ENCODE data around the gene SLC22A3.

SLC22A3 gene

DNA sequence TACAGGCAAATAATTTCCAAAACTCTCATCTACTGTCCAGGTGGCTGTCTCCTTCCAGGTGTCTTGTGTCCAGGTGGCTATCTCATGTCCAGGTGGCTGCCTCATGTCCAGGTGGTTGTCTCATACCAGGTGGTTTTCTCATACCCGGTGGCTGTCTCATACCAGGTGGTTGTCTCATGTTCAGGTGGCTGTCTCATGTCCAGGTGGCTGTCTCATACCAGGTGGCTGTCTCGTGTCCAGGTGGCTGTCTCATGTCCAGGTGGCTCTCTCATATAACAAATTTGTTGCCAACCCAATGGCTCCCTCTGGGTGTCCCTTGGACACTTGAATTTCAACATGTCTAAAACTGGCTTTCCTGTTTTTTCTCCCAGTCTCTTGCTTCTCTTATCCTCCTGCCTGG is 14.3 kb upstream of the SLC22A3 start:
- DNase-seq (ENCODE audit: low read depth), result no peak

GRCh38 chr6:160336200-160336599 is 12.0 kb upstream of the SLC22A3 start:
- DNase-seq (ENCODE audit: low read depth), result no peak

GRCh38 chr6:160337301-160337700 is 10.9 kb upstream of the SLC22A3 start:
- no peak for DNase-seq (ENCODE audit: low read depth)

GRCh38 chr6:160337991-160338390 is 10.2 kb upstream of the SLC22A3 start:
- no peak for DNase-seq (ENCODE audit: low read depth)

DNA sequence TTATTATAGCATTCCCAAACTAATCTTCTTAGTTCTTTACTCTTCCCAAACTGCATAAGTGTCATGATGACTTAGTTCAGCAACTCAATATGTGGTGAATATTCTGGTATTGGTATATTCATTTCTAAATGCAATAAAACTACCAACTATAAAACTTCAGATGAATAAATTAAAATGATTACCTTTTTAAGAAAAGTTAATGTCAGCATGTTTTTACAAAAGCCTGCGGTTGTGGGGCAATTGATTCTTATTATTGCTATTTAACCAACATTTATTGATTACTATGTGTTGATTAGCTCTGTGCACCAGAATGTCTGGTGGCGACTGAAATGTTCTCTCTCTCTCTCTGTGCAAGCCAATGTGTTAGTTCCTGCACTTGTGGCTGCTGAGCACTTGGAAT is 5.0 kb upstream of the SLC22A3 start:
- DNase-seq (ENCODE audit: low read depth), result no peak

GRCh38 chr6:160344271-160344670 is 3.9 kb upstream of the SLC22A3 start:
- DNase-seq (ENCODE audit: low read depth), result no peak

GRCh38 chr6:160347259-160348222 is 637 bp upstream of the SLC22A3 start:
- DNase-seq (ENCODE audit: low read depth), result no peak

- DNase-seq (ENCODE audit: low read depth), result no peak
Observed at GRCh38 chr6:160349020-160349441, 853 bp downstream of the SLC22A3 start.

DNA sequence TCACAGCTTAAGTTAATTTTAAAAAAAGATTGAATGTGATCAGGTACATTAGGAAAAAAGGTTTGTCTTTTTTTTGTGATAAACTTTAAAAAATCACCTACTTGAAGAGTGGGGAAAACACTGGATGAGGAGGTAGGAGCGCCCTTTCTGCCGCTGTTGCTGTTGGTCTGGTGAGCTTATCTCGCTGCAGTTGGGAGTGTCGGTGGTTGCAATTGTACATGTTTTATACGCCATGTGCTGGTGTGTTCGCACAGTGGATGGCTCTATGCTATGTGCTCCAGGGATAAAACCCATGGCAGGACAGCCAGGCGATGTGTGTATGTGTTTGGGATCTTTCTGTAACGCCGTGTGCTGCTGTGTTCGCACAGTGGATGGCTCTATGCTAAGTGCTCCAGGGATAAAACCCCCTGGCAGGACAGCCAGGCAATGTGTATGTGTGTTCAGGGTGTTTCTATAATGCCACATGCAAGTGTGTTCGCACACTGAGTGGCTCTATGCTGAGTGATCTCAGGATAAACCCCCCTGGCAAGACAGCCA is 1.7 kb downstream of the SLC22A3 start:
- DNase-seq (ENCODE audit: low read depth), result no peak

- no peak for DNase-seq (ENCODE audit: low read depth)
Observed at GRCh38 chr6:160353950-160354496, 5.8 kb downstream of the SLC22A3 start.

DNA sequence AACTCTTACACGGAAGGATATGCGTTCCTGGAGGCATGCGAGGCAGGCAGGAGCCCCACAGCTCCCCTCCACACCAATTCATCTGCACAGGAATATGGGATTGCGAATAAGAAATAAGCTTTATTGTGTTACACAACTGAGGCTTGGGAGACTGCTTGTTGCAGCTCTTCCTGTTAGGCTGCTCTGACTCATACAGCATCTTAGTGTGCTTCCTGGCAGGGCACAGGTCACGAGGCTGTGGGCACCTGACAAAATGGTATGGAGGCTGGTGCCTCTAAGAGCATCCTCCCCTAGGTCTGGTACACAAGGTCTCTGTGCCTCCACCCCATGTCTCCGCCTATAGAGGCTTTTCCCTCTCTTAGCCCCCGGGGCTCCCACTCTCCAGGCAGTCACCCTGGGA is 6.8 kb downstream of the SLC22A3 start:
- no peak for DNase-seq (ENCODE audit: low read depth)

DNA sequence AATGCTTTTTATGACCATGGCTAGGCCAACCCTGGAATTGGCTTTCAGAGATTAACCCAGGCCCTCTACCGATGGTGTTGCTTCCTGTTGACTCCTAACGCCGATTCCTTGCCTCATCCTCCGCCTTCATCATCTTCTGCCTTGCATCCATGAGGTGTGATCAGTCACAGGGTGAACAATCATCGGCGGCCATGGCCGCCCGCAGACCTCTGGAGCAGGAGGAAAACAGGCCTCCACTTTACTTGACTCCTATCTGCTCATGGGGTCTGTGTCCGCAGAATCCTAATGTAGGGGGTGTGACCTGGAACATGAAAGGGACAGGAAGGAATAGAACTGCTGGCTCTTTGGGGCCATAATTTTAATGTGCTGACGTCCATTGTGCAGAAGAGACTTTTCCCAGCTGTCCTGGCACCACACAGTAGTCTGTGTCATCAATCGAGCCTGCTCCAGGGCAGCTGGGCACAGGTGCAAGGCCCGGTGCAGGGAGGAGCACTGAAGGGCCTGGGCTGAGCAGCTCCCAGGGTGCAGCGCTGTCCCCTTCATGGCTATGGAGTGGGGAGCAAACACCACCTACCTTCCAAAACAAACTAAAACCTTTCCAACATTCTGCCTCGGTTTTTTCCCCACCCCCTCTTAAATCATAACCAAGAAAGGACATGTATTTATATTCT is 8.0 kb downstream of the SLC22A3 start:
- DNase-seq (ENCODE audit: low read depth), result no peak

GRCh38 chr6:160357088-160357487 is 8.9 kb downstream of the SLC22A3 start:
- no peak for DNase-seq (ENCODE audit: low read depth)

GRCh38 chr6:160358225-160359119 is 10.3 kb downstream of the SLC22A3 start:
- DNase-seq (ENCODE audit: low read depth), result no peak

DNA sequence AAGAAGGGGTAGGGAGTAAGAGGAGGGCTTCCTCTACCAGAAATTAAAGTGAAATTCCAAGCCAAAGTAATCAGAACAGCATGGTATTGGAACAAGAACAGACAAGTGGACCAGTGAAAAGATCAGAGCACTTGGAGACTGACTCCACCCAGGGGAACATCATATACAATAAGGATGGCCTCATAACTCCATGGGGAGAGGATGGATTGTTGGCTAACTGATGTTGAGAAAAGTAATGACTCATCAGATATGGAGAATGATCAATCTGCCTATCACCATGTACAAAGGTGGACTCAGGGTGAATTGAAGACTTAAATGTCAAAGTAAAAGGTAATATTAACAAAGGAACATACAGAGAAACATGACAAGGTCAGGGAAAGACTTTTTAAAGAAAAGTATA is 12.8 kb downstream of the SLC22A3 start:
- DNase-seq (ENCODE audit: low read depth), result no peak

DNA sequence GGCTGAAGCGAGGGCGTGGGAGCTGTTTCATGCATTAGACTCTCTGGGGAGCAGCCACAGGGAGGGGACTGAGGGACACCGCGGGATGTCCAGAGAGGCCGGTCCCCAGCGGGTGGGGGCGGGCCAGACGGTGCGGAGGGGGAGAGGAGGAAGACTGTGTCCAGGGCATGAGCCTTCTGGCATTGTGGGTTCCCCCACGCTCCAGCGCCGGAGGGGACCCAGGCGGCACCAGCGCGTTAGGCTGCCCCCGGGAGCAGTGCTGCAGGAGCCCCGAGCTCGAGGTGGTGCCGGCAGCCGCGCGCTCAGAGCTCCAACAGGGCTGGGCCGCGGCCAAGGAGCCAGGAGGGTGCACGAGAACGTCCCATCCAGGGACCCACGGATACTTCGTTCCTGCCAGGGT is 14.4 kb downstream of the SLC22A3 start:
- no peak for DNase-seq (ENCODE audit: low read depth)

DNA sequence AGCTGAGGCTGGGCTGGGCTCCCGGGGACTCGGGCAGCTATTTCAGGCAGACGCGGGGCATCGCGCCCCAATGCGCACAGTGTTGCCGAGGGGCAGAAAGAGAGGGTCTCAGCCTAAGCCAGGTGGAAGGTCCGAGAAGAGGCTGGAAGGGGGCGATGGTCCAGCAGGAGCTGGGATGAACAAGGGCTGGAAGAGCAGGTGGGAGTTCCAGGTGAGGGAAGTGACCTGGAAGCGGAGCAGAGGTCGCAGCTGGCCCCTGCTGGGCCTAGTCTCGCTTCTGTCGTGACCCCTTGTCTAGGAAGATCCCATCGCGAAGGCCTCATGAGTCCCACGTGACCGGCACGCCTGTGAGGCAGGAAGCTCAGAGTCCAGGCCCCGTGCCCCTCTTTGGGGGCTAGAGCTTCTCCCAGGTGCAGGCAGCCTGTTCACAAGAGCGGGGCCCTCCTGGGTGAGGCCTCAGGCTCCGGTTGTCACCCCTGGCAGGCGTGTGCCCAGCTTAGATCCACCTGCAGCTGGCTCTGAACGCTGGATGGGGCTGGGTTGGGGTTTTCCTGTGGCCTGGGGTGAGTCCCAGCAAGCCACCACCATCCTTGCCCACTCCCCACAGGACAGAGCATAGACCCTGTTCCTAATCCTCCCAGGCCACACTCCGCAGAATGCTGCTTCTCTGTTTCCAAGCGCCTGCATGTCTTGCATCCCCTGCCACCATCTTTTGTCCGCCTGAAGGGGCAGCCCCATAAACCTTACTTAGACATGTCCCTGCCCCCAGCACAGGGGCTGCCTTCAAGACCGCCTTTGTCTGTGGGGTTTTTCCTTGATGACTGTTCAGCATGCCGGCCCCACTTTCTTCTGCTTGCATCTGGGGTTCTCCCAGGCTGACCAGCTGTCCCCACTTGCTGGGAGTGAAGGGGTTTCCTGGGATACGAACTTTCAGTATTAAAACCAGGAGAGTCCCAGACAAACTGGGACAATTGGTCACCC is 15.1 kb downstream of the SLC22A3 start:
- no peak for DNase-seq (ENCODE audit: low read depth)

DNA sequence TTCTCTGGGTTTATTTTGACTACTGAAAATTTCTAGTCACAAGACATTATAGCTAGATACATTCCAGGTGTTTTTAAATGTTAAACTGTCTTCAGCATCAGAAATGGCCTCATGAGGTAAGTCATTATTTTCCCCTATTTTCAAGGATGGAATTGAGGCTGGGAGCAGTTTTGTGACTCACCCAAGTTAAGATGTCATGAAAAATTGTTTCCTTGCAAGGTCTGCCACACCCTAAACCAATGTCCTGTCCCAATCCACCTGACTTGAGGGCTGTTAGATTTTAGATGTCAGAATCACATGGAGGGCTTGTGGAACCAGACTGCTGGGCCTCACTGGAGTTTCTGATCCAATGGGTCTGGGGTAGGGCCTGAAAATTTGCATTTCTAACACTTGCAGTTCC is 16.9 kb downstream of the SLC22A3 start:
- DNase-seq (ENCODE audit: low read depth), result no peak

- DNase-seq (ENCODE audit: low read depth), result no peak
Observed at GRCh38 chr6:160367798-160368547, 19.8 kb downstream of the SLC22A3 start.

DNA sequence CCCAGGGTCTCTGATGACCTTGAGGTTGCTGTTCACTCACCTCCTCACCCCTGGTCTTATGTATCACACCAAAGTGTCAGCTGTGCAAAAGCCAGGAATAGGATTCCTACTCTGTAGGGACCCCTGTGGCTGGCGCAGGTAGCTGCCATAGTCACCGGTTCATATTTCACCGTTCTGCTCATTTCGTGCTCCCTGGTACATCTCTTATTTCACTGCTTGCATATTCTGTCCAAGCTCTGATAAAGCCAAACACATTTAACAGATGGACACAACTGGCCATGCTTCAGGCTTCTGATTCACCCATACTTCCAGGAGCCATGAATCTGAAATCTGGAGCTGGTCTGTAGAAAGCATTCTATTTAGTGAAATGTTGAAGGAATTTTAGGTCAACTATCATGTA is 20.5 kb downstream of the SLC22A3 start:
- no peak for DNase-seq (ENCODE audit: low read depth)
